K562 (cell line): ENCODE measurements around the gene CRY2. TPM values are rescaled to one million over a fixed set of nuclear protein-coding genes. Genes with fewer than 3 reads are reported as not detected.

Source experiments
- ASH1L ChIP-seq: fragments of 450-650 bp; IDR thresholded peaks from 2 replicates; pipeline ENCODE4 v1.6.1; 2018; ENCODE audit warnings: borderline replicate concordance, mild to moderate bottlenecking, low read depth; ENCODE audit not compliant: partially characterized antibody
- CEBPZ ChIP-seq: fragments of 150-350 bp; IDR thresholded peaks from 2 replicates; pipeline ENCODE4 v1.6.1; 2014; ENCODE audit warnings: low read depth, mild to moderate bottlenecking, low read length, borderline replicate concordance
- CTBP1 ChIP-seq: fragments of 450-650 bp; IDR thresholded peaks from 2 replicates; pipeline ENCODE4 v1.6.1; 2016; ENCODE audit warnings: borderline replicate concordance
- ETV5 ChIP-seq: sonication (generic); formaldehyde crosslinking; IDR thresholded peaks from 2 replicates; pipeline ENCODE4 v1.4.0; 2020; ENCODE audit warnings: low read depth, mild to moderate bottlenecking, missing genetic modification reagents
- EZH2 ChIP-seq: IDR thresholded peaks from 2 replicates; pipeline ENCODE4 v1.6.1; 2012; ENCODE audit warnings: low read depth, mild to moderate bottlenecking, inconsistent platforms, low read length, borderline replicate concordance
- HDAC8 ChIP-seq: fragments of 450-650 bp; IDR thresholded peaks from 2 replicates; pipeline ENCODE4 v1.6.1; 2016; ENCODE audit warnings: mild to moderate bottlenecking, missing genetic modification characterization, moderate library complexity, missing compliant biosample characterization
- HLTF ChIP-seq: fragments of 450-650 bp; IDR thresholded peaks from 2 replicates; pipeline ENCODE4 v1.6.1; 2016
- HOXB6 ChIP-seq: fragments of 250-450 bp; sonication (Bioruptor Pico); IDR thresholded peaks from 2 replicates; pipeline ENCODE4 v1.5.1; 2022; ENCODE audit warnings: mild to moderate bottlenecking, borderline replicate concordance
- KHSRP ChIP-seq: fragments of 450-650 bp; IDR thresholded peaks from 2 replicates; pipeline ENCODE4 v1.6.1; 2017
- NFATC3 ChIP-seq: fragments of 450-650 bp; IDR thresholded peaks from 2 replicates; pipeline ENCODE4 v1.6.1; 2017; ENCODE audit warnings: mild to moderate bottlenecking
- NKRF ChIP-seq: fragments of 450-650 bp; IDR thresholded peaks from 2 replicates; pipeline ENCODE4 v1.6.1; 2016; ENCODE audit warnings: borderline replicate concordance
- PHB2 ChIP-seq: fragments of 450-650 bp; IDR thresholded peaks from 2 replicates; pipeline ENCODE4 v1.6.1; 2017; ENCODE audit warnings: low read depth
- RBM39 ChIP-seq: fragments of 200-400 bp; formaldehyde crosslinking; optimal IDR thresholded peaks from 2 replicates; pipeline ENCODE3; 2018; ENCODE audit warnings: low read depth, low read length
- SP1 ChIP-seq: sonication (generic); formaldehyde crosslinking; IDR thresholded peaks from 2 replicates; pipeline ENCODE4 v1.8.1; 2022; ENCODE audit warnings: mild to moderate bottlenecking, missing genetic modification reagents
- ZBTB2 ChIP-seq: fragments of 450-650 bp; IDR thresholded peaks from 2 replicates; pipeline ENCODE4 v1.6.1; 2016; ENCODE audit warnings: antibody characterized with exemption
- ZEB2 ChIP-seq: fragments of 450-650 bp; IDR thresholded peaks from 2 replicates; pipeline ENCODE4 v1.6.1; 2016
- ZNF217 ChIP-seq: sonication (generic); formaldehyde crosslinking; IDR thresholded peaks from 2 replicates; pipeline ENCODE4 v1.8.0; 2022; ENCODE audit warnings: mild to moderate bottlenecking, missing genetic modification reagents
- ZNF408 ChIP-seq: fragments of 250-450 bp; sonication (Bioruptor Pico); IDR thresholded peaks from 2 replicates; pipeline ENCODE4 v1.4.0; 2020; ENCODE audit warnings: low read depth, mild to moderate bottlenecking, moderate library complexity
- ZNF436 ChIP-seq: fragments of 250-450, 450-650 bp; sonication (Bioruptor Pico); formaldehyde crosslinking; IDR thresholded peaks from 2 replicates; pipeline ENCODE4 v1.7.0; 2020; ENCODE audit warnings: mild to moderate bottlenecking
- ZNF561 ChIP-seq: fragments of 450-650 bp; formaldehyde crosslinking; conservative IDR thresholded peaks from 2 replicates; pipeline ENCODE4 v1.4.0; 2020; ENCODE audit warnings: mild to moderate bottlenecking, moderate library complexity
- ZNF778 ChIP-seq: fragments of 450-650 bp; formaldehyde crosslinking; IDR thresholded peaks from 2 replicates; pipeline ENCODE4 v1.4.0; 2020; ENCODE audit warnings: mild to moderate bottlenecking, moderate library complexity
- ZNF79 ChIP-seq: fragments of 250-450 bp; sonication (Bioruptor Pico); IDR thresholded peaks from 2 replicates; pipeline ENCODE4 v1.4.0; 2020; ENCODE audit warnings: low read depth, mild to moderate bottlenecking, moderate library complexity
- polyA plus RNA-seq, 8 experiments: library from polyadenylated mRNA; depleted of rRNA in 4 of 8; stranded (reverse) in 5 of 8; unstranded in 3 of 8; fragments of >200 nt; fragmentation: Nextera tagmentation in 2 of 8; fragmentation: Illumina TruSeq in 1 of 8; extraction: Ambion mirVana in 2 of 8; extraction: Trizol in 1 of 8; gene quantifications; 2 replicates each; pipeline versions ENCODE4 v1.2.1 to v1.2.3, GENCODE V29; 2011 to 2014; ENCODE audit warnings: inconsistent platforms in 1 of 8, missing spikeins in 1 of 8
- total RNA-seq, 7 experiments: library from RNA; depleted of rRNA in 6 of 7; stranded (reverse); fragments of >200 nt in 6 of 7; fragmentation: Illumina TruSeq in 2 of 7; extraction: Trizol in 2 of 7; gene quantifications; 2 replicates each; pipeline versions ENCODE4 v1.2.1 to v1.2.3, GENCODE V29; 2011 to 2021; ENCODE audit warnings: low replicate concordance in 1 of 7

CRY2 gene
- total and polyA plus RNA-seq, 9 of the 15 experiments (the other 6 are each of a cell fraction or from before 2014, with no cell fraction given), result 2.3 to 23.9 (median 14.8) TPM

- TF ChIP-seq ZNF79 (CRISPR knock-in tag), result no peak
- TF ChIP-seq SP1, result peak; percentile 99
- no peak for TF ChIP-seq NFATC3
- no peak for TF ChIP-seq ZEB2
- TF ChIP-seq CTBP1, result peak; percentile 36; the same call in 1 of the 2 replicates
- no peak for TF ChIP-seq PHB2
- TF ChIP-seq ZNF561 (CRISPR knock-in tag), result no peak
- no peak for TF ChIP-seq KHSRP
- TF ChIP-seq ZNF778 (CRISPR knock-in tag), result no peak
- TF ChIP-seq HOXB6 (CRISPR knock-in tag), result no peak
- TF ChIP-seq ZBTB2, result no peak
- no peak for TF ChIP-seq ASH1L
- no peak for TF ChIP-seq CEBPZ
- TF ChIP-seq NKRF, result peak; percentile 47
- TF ChIP-seq HDAC8 (tag), result no peak
- TF ChIP-seq RBM39, result no peak
- TF ChIP-seq EZH2, result no peak
- no peak for TF ChIP-seq HLTF
- TF ChIP-seq ZNF217 (CRISPR knock-in tag), result no peak
- TF ChIP-seq ZNF436 (CRISPR knock-in tag), result no peak
- TF ChIP-seq ETV5 (CRISPR knock-in tag), result peak; percentile 65
- no peak for TF ChIP-seq ZNF408 (CRISPR knock-in tag)
These were observed at the start of gene CRY2 (continued) for GRCh38 chr11:45846974-45847910.
